ENCODE measurements around the gene INSC.
A peak's percentile ranks its signal among the peaks of the same experiment; 100 is the strongest.

INSC gene

DNA sequence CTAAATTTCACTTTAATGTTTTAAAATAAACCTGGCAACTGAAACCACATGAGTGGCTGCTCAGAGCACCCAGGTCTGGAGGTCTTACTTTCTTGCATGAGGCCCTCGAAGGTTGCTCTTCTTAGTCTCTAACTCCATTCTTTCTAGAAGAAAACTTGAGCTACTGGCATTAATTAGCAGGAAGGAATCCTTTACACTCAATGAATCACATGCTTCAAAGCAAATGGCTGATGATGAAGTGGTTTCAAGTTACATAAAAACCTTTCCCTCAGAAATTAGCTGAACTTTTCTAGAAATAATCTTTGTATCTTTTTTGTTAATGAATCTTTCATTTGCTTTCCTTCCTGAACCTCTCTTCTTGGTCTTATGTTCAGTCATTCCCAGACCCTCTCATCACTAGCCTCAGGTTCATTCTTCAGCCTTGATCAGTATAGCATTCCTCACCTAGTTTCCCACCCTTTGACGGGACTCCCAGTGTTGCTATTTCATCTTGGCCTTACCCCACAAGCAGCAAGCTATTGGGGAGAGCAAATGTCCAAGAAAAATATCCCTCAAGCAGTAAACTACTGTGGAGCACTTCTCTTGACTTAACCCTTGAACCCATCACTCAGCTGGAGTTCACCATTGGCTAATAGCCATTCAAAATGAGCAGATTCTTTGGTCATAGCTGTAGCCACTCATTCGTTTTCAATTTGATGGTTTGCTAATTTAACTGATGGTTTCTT, 75.1 kb downstream of the INSC start:
- DNase-seq = no peak

DNA sequence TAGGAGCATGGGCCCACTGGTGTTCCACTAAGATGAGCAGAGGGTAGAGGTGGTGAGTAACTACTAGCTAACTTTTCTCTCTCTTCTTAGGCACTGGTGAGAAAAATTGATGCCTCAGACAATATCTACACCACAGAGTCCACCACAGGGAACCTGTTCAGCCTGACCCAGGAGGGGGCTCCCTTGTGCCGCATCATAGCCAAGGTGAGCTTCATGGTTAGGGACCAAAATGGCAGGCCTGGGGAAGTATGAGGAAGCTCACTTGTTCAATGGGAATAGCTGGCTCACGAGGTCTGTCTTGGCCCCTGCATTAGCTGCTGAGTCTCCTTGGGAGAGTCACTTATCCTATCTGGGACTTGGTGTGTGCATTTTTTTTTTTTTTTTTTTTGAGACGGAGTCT, 75.9 kb downstream of the INSC start:
- DNase-seq = no peak

- no peak for DNase-seq
Observed at GRCh38 chr11:15192005-15192556, 77.4 kb downstream of the INSC start.

GRCh38 chr11:15194671-15195415, 80.1 kb downstream of the INSC start:
- DNase-seq = no peak

GRCh38 chr11:15195454-15196200, 80.9 kb downstream of the INSC start:
- no peak for DNase-seq

DNA sequence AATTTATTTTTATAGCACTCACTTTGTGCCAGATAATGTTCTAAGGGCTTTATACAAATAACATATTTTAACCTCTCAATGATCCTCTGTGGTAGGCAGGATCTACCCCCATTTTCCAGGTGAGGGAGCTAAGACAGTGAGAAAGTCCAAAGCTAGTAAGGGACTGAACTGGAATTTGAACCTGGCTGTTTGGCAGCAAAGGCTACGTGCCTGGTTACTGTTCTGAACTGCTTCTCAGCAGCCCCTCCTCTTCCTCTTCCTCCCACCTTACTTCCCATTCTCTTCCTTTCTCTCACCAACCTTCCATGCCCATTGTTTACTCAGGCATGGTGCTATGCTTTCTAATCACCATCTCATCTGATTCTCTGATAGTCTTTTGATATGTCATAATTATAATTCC, 82.0 kb downstream of the INSC start:
- DNase-seq = no peak

DNA sequence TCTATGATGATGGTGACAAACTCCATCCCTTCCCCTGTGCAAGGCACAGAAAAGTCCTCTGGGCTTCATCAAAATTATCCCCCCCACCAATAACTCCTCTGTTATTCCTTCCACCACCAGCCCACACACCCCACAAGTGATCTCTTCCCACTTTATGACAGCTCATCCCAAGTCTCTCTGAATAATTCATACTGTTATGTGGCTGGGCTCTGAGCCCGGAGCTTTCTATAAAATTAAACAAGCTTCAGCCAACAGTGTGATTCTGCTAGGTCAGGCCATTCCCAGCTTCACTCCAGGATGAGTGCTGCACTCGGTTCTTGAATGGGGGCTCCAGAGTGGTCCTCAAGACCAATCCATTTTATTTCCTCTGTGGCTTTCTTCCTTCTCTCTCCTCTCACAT, 83.0 kb downstream of the INSC start:
- no peak for DNase-seq

GRCh38 chr11:15198284-15198683, 83.6 kb downstream of the INSC start:
- DNase-seq = no peak

DNA sequence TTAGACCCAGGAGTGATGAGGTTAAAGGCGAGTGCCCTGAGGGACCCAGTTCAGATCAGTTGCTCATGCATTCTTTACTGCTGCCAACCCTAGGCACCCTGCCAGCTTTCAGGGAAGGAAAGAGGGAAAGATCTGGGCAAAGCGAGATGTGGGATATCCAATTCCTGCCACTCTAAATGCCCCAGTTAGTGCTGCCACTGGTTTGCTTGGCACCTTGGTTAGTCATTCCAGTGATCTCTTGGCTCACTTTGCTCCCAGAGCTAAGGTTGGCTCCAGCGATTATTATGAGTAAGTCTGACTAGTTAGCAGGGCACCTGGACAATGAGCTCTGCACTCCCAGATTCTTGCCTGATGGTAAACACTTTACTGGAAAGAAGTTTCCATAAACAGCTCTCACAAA, 85.0 kb downstream of the INSC start:
- DNase-seq = no peak

- DNase-seq = no peak
Observed at GRCh38 chr11:15200696-15201095, 86.0 kb downstream of the INSC start.

GRCh38 chr11:15201586-15201985, 86.9 kb downstream of the INSC start:
- no peak for DNase-seq

DNA sequence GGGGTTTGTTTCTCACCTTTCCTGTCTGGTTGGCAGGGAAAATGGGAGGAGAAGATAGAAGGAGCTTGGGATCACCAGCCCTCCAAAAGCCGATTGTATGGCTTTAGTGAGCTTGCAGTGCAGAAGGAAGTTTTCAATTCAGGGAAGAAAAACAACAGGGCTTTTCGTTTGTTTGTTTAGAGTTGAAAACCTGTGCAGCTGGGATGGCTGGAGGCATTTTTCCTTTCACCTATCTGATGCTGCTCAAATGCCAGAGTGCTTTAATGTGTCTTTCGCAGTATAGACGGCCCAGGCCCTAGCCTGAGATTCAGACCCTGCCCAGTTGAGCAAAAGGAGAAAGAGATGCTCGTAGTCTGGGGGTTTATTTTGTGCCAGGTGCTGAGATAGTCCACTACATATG, 87.9 kb downstream of the INSC start:
- no peak for DNase-seq

GRCh38 chr11:15204711-15205110, 90.0 kb downstream of the INSC start:
- no peak for DNase-seq

DNA sequence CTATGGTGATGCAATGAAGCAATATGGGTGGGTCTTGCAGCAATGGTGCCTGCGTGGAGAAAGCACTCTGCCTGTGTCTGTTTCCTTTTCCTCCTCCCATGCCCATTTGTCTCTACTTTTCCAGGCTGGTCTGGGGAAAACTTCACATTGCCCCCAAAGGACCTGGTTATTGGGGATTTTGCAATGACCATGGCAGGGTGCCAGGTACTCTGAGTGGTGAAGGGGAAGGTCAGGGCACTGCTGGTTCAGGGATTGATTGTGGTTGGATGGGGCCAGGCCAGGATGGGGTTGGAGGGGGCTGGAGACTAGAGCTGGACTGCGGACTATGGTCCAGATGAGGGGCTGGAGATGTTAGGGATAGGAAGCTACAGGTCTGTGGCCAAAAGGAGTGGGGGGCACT, 92.1 kb downstream of the INSC start:
- DNase-seq = no peak

DNA sequence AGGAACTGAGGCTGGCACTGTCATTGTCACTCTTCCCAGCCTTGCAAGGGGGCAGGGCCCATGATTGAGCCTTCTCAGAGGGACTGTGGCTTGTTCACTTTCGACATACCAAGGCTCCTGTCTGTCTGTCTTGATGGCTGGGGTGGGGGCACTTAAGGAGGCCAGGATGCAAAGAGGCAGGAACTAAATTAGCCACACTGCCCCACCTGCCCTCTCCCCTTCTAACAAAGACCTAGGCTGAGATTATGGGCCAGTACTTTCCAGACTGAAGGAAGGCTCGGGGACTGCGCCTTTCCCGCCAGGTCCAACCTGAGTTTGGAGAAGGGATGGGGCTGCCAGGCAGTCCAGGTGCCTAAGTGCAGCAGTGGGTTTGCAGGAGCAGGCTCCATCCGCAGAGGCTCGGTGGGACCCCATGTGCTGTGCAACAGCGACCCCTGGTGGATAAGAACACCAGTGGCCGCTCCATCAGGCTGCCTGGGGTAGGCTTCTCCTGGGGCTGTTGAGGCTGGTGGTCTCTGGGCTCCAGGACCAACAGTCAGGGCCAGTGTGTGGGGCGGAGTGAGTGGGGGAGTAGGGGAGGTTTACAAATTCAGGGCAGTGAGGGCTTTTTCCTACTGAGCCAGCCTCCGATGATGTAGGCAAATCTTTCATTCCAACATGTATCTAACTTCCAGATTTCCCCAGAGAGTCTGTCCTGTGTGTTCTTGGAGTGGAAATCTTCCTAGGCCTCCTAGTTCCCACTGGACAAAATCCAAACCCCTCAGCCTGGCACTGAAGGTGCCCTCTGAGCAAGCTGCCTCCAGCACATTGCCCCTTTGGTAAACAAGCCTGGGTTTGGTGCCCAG, 93.9 kb downstream of the INSC start:
- DNase-seq = peak; percentile 60 to 64

DNA sequence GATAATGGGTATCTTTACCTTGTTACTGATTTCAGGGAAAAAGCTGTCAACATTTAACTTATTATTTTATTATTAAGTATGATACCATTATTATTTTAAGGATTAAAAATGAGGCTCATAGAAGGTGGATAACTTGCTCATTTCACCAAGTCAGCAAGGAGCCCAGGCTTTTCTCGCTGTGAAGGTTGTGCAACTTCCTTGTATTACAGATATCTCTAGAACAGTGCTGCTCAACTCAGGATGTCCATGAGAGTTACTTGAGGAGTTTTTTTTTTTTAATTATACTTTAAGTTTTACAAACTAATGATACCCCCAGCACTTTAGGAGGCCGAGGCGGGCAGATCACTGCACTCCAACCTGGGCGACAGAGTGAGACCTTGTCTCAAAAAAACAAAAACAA, 98.2 kb downstream of the INSC start:
- no peak for DNase-seq

DNA sequence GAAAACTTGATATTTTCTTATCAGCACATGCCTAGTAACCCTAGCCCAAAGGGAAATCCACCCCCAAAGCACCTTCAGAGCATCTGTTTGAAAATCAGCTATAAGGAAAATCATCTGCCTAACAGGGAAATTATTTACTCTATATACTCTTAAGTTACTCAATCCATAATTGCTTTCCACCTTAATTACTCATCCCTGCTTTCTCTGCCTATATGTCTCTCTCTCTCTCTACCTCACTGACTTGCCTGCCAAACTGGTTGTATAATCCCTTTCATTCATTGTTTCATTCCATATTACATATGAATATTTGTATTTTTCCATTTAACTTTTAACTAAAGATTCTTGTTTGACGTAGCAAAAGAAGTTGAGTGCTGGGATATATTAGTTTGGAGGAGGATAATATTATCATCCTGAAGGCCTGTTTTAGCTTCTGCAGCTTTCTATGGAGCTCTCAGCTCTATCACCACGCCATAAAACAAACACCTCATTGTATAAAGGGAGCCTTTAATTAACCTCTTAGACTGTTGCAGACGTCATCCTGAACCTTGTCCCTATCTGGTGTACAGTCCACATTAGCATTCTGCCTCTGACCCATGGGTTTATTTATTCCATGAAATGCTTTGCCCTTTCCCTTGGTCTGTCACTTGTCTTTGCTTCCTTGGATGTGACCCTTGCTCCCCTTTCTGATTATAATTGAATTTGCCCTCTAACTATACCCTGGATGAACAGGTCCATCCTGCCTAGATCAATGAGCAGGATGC, 98.9 kb downstream of the INSC start:
- no peak for DNase-seq

- no peak for DNase-seq
Observed at GRCh38 chr11:15215005-15215404, 100.3 kb downstream of the INSC start.

DNA sequence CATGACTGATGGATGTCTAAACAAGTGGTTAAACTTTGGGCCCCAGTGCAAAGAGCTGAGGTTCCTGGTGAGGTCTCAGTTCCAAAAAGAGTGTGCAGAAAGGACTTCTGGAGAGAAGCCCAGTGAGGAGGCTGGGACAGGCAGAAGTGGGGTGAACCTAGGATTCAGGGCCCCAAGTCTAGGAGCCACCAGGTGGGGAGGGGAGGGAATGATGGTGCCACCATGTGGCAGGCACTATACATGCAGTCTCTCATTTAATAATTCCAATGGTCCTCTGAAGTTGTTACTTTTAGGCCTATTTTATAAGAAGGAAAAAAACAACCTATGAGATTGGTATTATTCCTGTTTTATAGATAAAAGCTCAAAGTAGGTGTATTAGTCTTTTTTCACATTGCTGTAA, 102.0 kb downstream of the INSC start:
- no peak for DNase-seq

DNA sequence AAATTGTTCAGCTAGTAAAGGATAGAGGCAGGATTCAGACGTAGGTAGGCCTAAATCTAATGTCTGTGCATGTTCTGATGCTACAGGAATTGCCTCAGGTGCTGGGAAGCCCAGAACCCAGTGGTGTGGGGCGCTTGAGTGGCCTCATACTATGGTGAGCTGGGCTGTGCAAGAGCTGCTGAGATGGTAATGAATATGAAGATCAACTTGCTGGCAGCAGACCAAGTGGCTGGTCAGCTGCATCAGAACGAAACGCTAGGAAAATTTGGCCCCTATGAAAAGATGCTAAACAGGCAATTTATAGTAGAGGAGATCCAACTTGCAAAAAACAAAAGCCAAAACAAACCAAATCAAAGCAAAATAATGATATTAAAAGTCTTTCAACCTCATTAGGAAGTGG, 102.7 kb downstream of the INSC start:
- DNase-seq = no peak

GRCh38 chr11:15222777-15223176, 108.1 kb downstream of the INSC start:
- no peak for DNase-seq

DNA sequence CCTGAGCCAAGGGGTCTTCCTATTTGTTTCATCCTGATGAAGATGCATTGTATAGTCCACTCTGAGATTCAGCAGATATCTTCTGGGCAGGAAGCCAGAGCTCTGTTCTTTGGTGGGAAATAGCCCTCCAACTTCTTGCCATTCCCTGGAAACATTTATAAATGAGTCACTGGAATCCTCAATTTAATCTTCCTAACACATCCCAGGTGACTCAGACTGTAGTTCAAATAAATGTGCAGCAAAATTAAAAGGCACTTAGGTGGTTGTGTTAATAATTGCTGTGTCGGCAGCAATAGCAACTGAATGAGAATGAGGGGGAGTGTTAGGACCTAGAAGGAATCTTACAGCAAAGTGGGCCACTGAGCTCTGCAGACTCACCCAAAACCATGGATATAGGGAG, 108.6 kb downstream of the INSC start:
- no peak for DNase-seq
